ENCODE results near the gene GTF2H2.
"Not testable (repeated sequence)": the region's sequence is repeated elsewhere in the genome, so short reads cannot be mapped to it uniquely, and the experiment has no call there.

GTF2H2 gene

DNA sequence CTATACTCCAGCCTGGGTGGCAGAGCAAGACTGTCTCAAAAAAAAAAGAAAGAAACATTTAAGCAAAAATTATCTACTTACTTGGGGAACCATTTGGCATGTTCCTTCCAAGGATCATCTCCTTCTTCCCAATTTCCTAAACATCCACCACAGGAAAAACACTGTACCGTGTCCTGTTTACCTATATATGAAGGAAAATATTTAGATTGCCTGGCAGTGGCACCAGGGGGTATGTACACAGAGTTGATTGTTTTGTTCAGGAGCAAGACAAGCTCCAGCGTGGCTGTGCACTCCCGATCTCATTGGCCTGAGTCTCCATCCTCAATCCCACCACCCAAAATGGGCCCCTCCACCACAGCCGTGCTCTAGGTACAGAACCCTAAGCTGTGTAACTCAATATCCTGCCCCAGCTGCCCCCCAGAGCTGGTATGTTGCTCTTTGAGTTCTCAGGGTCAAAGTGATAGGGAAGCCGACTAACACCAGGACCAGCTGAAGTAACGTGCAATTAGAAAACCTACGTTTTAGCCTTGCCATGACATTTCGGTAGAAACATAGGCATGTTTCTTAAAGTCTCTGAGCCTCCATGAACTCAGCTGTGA lies 56.2 kb downstream of the GTF2H2 start:
- no peak for DNase-seq

DNA sequence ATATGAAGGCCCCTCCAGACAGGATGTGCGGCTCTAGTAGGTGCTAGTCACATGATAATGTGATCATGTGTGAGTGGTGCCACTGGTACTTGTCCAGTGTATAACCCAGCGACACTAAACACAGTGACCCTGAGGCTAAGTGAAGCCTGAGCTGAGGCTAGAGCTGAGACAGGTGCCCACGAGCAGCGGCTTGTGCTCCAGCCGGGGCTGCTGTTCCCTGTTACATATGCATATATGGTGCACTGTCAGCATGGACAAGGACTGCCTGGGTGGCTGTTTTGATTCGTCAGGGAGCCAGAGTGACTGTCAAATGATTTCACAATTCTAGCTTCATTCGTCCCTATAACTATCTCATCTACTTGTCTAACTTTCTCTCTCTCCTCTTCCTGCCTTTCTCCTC lies 60.5 kb downstream of the GTF2H2 start:
- not testable (repeated sequence) for DNase-seq

All from C1 segment of cervical spinal cord (tissue), 14 donors.